ENCODE results near the gene SCYL1. TPM values are rescaled to one million over a fixed set of nuclear protein-coding genes. Genes with fewer than 3 reads are reported as not detected.

SCYL1 gene
- total RNA-seq, 2 experiments from 2014 or later, result 59.1 to 62.1 TPM

DNA sequence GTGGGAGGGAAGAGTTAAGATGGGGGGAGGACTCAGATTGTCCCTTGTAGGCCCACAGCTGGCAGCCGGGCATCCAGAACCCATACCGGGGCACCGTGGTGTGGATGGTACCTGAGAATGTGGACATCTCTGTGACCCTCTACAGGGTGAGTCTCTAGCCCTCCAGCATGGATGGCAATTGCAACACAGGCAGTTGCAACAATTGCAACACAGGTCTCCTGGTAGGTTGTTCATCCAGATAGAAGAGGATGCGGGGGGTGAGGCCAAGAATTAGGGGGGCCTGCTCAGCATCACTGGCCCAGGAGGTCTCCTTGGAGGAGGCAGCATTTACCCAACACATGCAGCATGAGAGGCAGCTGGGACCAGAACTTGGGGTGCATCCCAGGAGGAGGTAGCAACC, 54.4 kb downstream of the SCYL1 start:
- H3K4me3 Mint-ChIP-seq, result no peak overlapping the region
- ChIA-PET CTCF (interaction anchor here (0.8 to 2.5 kb wide), 5 partner anchors 8 to 38 kb away, joined by 3 to 11 read pairs (median 3); no protein-coding TSS in a partner anchor), POLR2A (no interaction called here)
- H3K4me1 Mint-ChIP-seq, result peaks cover 32% of the 10 kb centered on the region
- H3K27me3 Mint-ChIP-seq, result no peaks in the 10 kb centered on the region
- DNase-seq, result no peak
- no peaks in the 10 kb centered on the region for H3K9me3 Mint-ChIP-seq
- H3K27ac Mint-ChIP-seq, result no peak overlapping the region
- peaks cover 36% of the 10 kb centered on the region for H3K36me3 Mint-ChIP-seq (ENCODE audit: low read depth)

DNA sequence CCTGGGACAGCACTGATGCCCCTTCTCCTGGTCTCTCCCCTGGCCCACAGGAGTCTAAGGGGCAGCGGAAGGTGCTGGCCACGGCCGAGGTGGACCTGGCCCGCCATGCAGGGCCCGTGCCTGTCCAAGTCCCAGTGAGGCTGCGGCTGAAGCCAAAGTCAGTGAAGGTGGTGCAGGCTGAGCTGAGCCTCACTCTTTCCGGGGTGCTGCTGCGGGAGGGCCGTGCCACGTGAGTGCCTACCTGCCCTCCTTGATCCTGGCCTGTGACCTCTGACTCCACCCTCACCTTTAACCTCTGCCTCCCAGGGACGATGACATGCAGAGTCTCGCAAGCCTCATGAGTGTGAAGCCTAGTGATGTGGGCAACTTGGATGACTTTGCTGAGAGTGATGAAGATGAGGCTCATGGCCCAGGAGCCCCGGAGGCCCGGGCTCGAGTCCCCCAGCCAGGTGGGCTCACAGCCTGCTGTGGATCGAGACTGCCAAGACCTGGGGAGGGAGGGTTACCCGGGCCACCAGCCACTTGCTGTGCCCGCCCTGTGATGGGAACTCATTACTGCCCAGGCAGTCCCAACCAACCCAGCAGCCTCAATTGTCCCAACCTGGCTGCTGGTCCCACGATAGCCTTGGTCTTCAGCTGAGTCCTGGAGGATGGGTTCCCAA, 55.3 kb downstream of the SCYL1 start:
- Mint-ChIP-seq H3K27ac (no peak overlapping the region), H3K4me3 (no peak overlapping the region), H3K9me3 (no peaks in the 10 kb centered on the region), H3K27me3 (no peaks in the 10 kb centered on the region), H3K4me1 (peaks cover 32% of the 10 kb centered on the region), H3K36me3 (ENCODE audit: low read depth) (peaks cover 37% of the 10 kb centered on the region)
- CTCF ChIA-PET, result interaction anchor here (1.3 to 2.5 kb wide), 2 partner anchors 8 to 39 kb away, joined by 3 to 11 read pairs; no protein-coding TSS in a partner anchor
- DNase-seq, result no peak
- POLR2A ChIA-PET, result no interaction called here

DNA sequence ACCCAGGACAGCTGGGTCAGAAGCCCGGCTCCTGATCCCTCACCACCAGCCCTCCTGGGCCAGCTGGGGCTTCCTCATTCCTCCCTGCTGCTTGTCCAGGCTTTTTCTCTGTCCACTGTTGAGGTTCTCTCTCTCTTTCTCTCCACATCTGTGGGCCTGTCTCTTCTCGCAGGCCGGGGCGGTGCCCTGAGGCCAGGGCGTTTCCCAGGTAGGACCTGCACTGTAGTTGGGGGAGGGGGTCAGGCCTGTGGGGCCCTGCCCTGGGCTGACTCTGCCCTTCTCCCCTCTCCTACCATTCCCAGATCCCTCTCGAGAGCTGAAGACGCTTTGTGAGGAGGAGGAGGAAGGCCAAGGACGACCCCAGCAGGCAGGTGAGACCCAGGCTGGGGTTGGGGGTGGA, 55.9 kb downstream of the SCYL1 start:
- Mint-ChIP-seq H3K4me1 (peaks cover 27% of the 10 kb centered on the region), H3K9me3 (no peaks in the 10 kb centered on the region), H3K4me3 (no peak overlapping the region), H3K27ac (no peak overlapping the region), H3K27me3 (no peaks in the 10 kb centered on the region), H3K36me3 (ENCODE audit: low read depth) (peaks cover 36% of the 10 kb centered on the region)
- ChIA-PET CTCF (no interaction called here), POLR2A (no interaction called here)
- no peak for DNase-seq

DNA sequence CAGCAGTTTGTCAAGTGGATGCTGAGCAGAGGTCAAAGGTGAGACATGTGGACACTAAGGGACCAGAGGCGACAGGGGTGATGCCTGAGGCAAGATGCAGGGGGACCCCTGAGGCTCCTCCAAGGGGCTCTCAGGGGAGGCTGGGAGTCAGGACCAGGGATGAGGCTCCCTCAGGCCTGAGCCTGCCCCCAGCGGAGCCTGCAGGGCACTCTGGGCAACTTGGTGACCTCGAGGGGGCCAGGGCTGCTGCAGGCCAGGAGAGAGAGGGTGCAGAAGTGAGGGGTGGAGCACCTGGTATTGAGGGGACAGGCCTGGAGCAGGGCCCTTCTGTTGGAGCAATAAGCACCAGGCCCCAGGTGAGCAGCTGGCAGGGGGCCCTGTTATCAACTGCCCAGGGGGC, 57.0 kb downstream of the SCYL1 start:
- Mint-ChIP-seq H3K4me3 (no peak overlapping the region), H3K27me3 (no peaks in the 10 kb centered on the region), H3K4me1 (peaks cover 33% of the 10 kb centered on the region), H3K36me3 (ENCODE audit: low read depth) (peaks cover 37% of the 10 kb centered on the region), H3K9me3 (no peaks in the 10 kb centered on the region), H3K27ac (no peak overlapping the region)
- no peak for DNase-seq
- POLR2A ChIA-PET, result no interaction called here
- CTCF ChIA-PET, result interaction anchor here (0.7 to 1.4 kb wide), 3 partner anchors 33 to 284 kb away, joined by 3 to 4 read pairs (median 3); no protein-coding TSS in a partner anchor

DNA sequence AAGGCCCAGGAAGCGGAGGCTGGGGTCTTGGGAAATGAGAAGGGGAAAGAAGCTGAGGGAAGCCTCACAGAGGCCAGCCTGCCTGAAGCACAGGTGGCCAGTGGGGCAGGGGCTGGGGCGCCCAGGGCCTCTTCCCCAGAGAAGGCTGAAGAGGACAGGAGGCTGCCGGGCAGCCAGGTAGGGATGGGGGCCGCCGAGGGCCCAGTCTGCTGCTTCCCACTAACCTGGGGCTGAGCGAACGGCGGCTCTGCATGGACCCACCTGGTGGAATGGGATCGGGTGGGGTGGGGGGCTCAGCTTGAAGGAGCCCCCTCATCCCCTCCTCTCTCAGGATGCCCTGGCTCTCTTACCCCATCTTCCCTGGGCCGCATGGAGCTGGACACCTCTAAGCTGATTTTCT, 58.7 kb downstream of the SCYL1 start:
- peaks cover 31% of the 10 kb centered on the region for H3K36me3 Mint-ChIP-seq (ENCODE audit: low read depth)

DNA sequence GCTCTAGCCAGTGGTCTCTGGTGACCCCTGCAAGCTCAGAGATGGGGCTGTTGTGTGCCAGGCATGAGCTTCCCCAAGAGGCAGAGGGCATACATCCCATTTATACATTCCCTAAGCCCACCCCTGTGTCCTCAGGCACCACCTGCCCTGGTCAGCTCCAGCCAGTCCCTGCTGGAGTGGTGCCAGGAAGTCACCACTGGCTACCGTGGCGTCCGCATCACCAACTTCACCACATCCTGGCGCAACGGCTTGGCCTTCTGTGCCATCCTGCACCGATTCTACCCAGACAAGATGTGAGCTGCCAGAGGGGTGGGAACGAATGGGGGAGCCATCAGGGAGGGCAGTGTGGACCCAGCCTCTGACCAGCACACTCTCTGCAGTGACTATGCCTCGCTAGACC, 59.2 kb downstream of the SCYL1 start:
- DNase-seq, result no peak
- Mint-ChIP-seq H3K9me3 (no peaks in the 10 kb centered on the region), H3K27ac (no peak overlapping the region), H3K36me3 (ENCODE audit: low read depth) (peaks cover 31% of the 10 kb centered on the region), H3K4me1 (peaks cover 42% of the 10 kb centered on the region), H3K27me3 (no peaks in the 10 kb centered on the region), H3K4me3 (no peak overlapping the region)
- ChIA-PET CTCF (interaction anchor here (0.6 to 4.7 kb wide), 4 partner anchors 10 to 14 kb away, joined by 3 to 11 read pairs (median 5); partner anchors contain the start of genes FAM89B and ZNRD2), POLR2A (no interaction called here)

More for the DNA sequence above, 58.7 kb downstream of the SCYL1 start:
- DNase-seq, result no peak
- CTCF ChIA-PET, result interaction anchor here (0.6 to 4.7 kb wide), 4 partner anchors 10 to 13 kb away, joined by 3 to 11 read pairs (median 5); partner anchors contain the start of genes FAM89B and ZNRD2
- H3K9me3 Mint-ChIP-seq, result no peaks in the 10 kb centered on the region
- peak overlapping the region; percentile 62 for H3K27ac Mint-ChIP-seq
- H3K4me3 Mint-ChIP-seq, result no peak overlapping the region
- H3K27me3 Mint-ChIP-seq, result no peaks in the 10 kb centered on the region
- peaks cover 39% of the 10 kb centered on the region for H3K4me1 Mint-ChIP-seq
- POLR2A ChIA-PET, result no interaction called here

DNA sequence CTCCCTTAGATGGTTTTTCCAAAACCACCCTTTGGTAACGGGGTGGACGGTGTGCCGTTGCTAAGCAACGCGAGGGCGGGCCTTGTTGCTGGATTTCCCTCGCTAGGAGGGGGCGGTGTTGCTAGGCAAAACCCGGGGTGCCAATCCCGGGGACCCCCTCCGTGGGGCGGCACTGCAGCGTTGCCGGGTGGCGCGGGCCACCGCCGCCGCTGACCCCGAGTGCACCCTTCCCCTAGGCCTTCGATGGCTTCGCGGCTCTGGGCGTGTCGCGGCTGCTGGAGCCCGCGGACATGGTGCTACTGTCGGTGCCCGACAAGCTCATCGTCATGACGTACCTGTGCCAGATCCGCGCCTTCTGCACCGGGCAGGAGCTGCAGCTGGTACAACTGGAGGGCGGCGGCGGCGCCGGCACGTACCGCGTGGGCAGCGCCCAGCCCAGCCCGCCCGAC, 59.9 kb downstream of the SCYL1 start:
- Mint-ChIP-seq H3K9me3 (no peaks in the 10 kb centered on the region), H3K4me3 (no peak overlapping the region), H3K27me3 (no peaks in the 10 kb centered on the region), H3K36me3 (ENCODE audit: low read depth) (peaks cover 25% of the 10 kb centered on the region), H3K27ac (no peak overlapping the region), H3K4me1 (peaks cover 42% of the 10 kb centered on the region)
- ChIA-PET POLR2A (no interaction called here), CTCF (interaction anchor here (1.3 to 6.0 kb wide), 4 partner anchors 9 to 43 kb away, joined by 6 to 37 read pairs (median 16); partner anchors contain the start of gene FAM89B)
- no peak for DNase-seq

DNA sequence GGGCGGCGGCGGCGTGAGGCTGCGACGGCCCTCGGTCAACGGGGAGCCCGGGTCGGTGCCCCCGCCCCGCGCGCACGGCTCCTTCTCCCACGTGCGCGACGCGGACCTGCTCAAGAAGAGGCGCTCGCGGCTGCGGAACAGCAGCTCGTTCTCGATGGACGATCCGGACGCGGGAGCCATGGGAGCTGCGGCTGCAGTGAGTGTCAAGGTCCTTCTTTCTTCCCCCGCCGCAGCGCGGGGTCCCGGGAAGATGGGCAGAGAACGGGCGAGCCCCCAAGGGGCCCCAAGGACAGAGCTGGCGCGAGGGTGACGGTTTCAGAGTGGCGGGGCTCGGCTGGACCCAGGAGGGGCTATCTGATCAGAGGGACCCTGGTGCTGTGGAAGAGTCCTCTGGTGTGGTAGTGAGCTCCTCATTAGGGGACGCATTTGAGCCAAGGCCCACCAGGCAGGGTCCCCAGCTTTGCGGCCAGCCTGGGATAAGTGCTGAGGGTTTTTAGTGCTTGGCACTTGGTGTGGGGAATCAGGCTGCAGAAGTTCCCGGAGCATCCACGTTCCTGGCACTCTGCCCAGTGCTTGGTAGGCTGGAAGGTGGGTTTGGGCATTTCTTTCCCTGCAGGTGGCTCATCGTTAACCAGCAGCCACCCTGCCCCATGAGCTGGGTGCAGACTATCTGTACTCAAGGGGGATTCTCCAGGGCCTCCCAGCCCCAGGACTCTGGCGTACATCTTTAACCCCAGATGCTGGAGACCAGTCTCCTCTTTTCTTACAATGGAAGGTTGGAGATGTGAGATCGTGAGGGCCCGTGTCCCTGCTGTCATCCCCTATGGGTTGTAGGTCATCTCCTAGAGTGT, 60.7 kb downstream of the SCYL1 start:
- ChIA-PET CTCF (interaction anchor here (0.6 to 6.0 kb wide), 7 partner anchors 8 to 137 kb away, joined by 3 to 40 read pairs (median 11); partner anchors contain the start of genes EHBP1L1, FAM89B and ZNRD2), POLR2A (no interaction called here)
- no peak overlapping the region for H3K27ac Mint-ChIP-seq
- peaks cover 44% of the 10 kb centered on the region for H3K4me1 Mint-ChIP-seq
- H3K27me3 Mint-ChIP-seq, result no peaks in the 10 kb centered on the region
- H3K9me3 Mint-ChIP-seq, result no peaks in the 10 kb centered on the region
- DNase-seq, result no peak
- H3K4me3 Mint-ChIP-seq, result no peak overlapping the region
- H3K36me3 Mint-ChIP-seq (ENCODE audit: low read depth), result peaks cover 22% of the 10 kb centered on the region

DNA sequence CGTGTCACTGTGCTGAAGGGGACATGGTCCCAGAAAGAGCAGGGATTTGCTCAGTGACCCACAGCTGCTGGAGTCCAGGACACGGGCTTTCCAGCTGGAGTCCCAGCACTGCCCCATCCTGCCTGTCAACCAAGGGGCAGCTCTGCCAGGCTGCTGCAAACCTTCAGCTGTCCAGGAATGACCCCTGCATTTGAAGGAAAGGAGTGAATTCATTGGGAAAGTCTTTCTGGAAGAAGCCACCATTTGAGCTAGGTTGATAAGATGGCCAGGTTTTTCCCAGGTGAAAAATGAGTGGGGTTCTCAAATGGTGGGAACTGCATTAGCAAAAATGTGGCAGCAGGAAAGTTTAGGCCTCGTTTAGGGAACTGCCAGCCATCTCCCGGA, 61.4 kb downstream of the SCYL1 start:
- POLR2A ChIA-PET, result interaction anchor here (0.6 kb wide), 1 partner anchor 20 kb away, joined by 3 read pairs; no protein-coding TSS in a partner anchor
- Mint-ChIP-seq H3K36me3 (ENCODE audit: low read depth) (peaks cover 22% of the 10 kb centered on the region), H3K27ac (peak overlapping the region; percentile 64), H3K27me3 (no peaks in the 10 kb centered on the region), H3K4me1 (peaks cover 44% of the 10 kb centered on the region), H3K9me3 (no peaks in the 10 kb centered on the region), H3K4me3 (no peak overlapping the region)
- DNase-seq, result no peak
- CTCF ChIA-PET, result interaction anchor here (0.6 to 6.0 kb wide), 9 partner anchors 8 to 137 kb away, joined by 3 to 40 read pairs (median 6); partner anchors contain the start of genes EHBP1L1, FAM89B and ZNRD2

DNA sequence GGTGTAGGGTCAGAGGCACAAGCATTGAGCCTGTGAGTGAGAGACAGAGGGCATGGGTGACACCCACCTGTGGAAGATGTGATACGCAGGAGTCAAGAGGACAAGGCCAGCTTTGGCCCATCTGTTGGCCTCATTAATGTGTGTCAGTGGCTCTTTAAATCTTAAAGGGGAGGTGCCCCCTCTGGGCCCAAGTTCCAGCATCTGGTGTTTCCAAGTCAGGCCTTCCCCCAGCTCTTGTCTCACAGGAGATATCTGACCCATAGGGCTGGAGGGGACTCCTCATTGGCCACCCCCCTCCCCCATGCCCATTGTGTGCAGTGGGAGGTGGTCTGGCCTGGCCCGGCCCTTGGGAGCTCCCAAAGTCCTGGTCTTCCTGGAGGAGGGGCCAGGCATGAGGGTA, 61.8 kb downstream of the SCYL1 start:
- no peaks in the 10 kb centered on the region for H3K27me3 Mint-ChIP-seq
- H3K9me3 Mint-ChIP-seq, result no peaks in the 10 kb centered on the region
- DNase-seq, result no peak
- H3K4me3 Mint-ChIP-seq, result no peak overlapping the region
- peaks cover 44% of the 10 kb centered on the region for H3K4me1 Mint-ChIP-seq
- ChIA-PET CTCF (interaction anchor here (0.7 to 6.0 kb wide), 9 partner anchors 7 to 138 kb away, joined by 3 to 40 read pairs (median 6); partner anchors contain the start of genes EHBP1L1, FAM89B and ZNRD2), POLR2A (interaction anchor here (0.6 kb wide), 1 partner anchor 21 kb away, joined by 3 read pairs; no protein-coding TSS in a partner anchor)
- peak overlapping the region; percentile 64 for H3K27ac Mint-ChIP-seq
- peaks cover 23% of the 10 kb centered on the region for H3K36me3 Mint-ChIP-seq (ENCODE audit: low read depth)

All from activated CD4-positive, alpha-beta T cell treated with anti-CD3 and anti-CD28 coated beads, Interleukin-2, amount 10 ng/mL, durations not matched to agents 7 days and 5 days (primary cell).